GM10248 (cell line): ENCODE data around the gene KCNJ3.

Experiments
- CTCF ChIA-PET: fragments of 300-600 bp; sonication (Branson Sonifier 250); formaldehyde crosslinking; extraction: SDS; loops from one replicate; lab custom pipeline; 2021; ENCODE audit warnings: antibody characterized with exemption; lab: Yijun Ruan, JAX
- POLR2A ChIA-PET: fragments of 350-650 bp; sonication (Branson Sonifier 250); formaldehyde crosslinking; extraction: SDS; loops from one replicate; lab custom pipeline; 2020; ENCODE audit warnings: antibody characterized with exemption; lab: Yijun Ruan, JAX
- DNase-seq: peaks from one replicate; pipeline ENCODE4 v3.0.0; 2012; ENCODE audit errors: extremely low spot score
- CTCF ChIP-seq: IDR thresholded peaks from 2 replicates; pipeline ENCODE4 v1.5.1; 2012; ENCODE audit warnings: mild to moderate bottlenecking, low read depth; ENCODE audit errors: extremely low read depth, missing control alignments, control extremely low read depth

KCNJ3 gene

GRCh38 chr2:154827286-154827685 is 128.8 kb downstream of the KCNJ3 start:
- CTCF ChIA-PET, result no interaction called here
- no peak for TF ChIP-seq CTCF

GRCh38 chr2:154832711-154833110 is 134.2 kb downstream of the KCNJ3 start:
- DNase-seq, result no peak
- ChIA-PET POLR2A (no interaction called here), CTCF (no interaction called here)
- TF ChIP-seq CTCF, result no peak

More at GRCh38 chr2:154827286-154827685, 128.8 kb downstream of the KCNJ3 start:
- DNase-seq, result no peak
- POLR2A ChIA-PET, result no interaction called here

DNA sequence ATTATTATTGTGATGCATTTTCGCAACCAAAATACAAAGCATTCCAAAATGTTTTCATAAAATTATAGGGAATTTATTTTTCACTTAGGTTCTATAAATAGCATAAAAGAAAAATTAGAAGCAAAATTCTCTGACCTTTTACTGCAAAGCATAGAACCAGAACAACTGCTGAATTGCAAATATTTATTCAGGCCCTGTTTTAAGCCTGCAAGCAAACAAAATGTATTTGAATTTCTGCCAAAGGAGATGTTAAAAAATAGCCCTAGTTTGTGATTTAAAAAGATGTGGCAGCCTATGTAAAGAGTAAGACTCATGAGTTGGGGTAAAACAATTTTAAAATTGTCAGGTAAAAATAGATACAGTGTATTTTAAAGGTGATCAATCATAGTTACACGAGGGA is 138.1 kb downstream of the KCNJ3 start:
- POLR2A ChIA-PET, result no interaction called here
- no peak for DNase-seq

GRCh38 chr2:154837035-154837434 is 138.5 kb downstream of the KCNJ3 start:
- TF ChIP-seq CTCF, result no peak
- ChIA-PET CTCF (interaction anchor here (1.1 kb wide), 1 partner anchor 8 kb away, joined by 4 read pairs; no protein-coding TSS in a partner anchor), POLR2A (no interaction called here)
- DNase-seq, result no peak

More for the DNA sequence above, 138.1 kb downstream of the KCNJ3 start:
- TF ChIP-seq CTCF, result no peak
- CTCF ChIA-PET, result interaction anchor here (1.5 kb wide), 1 partner anchor 33 kb away, joined by 3 read pairs; no protein-coding TSS in a partner anchor

GRCh38 chr2:154844513-154844912 is 146.0 kb downstream of the KCNJ3 start:
- CTCF ChIA-PET, result interaction anchor here (1.1 kb wide), 1 partner anchor 10 kb away, joined by 4 read pairs; no protein-coding TSS in a partner anchor
- TF ChIP-seq CTCF, result no peak
- no peak for DNase-seq
- POLR2A ChIA-PET, result no interaction called here

GRCh38 chr2:154846842-154847241 is 148.3 kb downstream of the KCNJ3 start:
- ChIA-PET CTCF (no interaction called here), POLR2A (no interaction called here)
- no peak for TF ChIP-seq CTCF
- DNase-seq, result no peak
